Measurements from ENCODE around the gene MARK1.
"Not testable (repeated sequence)": the region's sequence is repeated elsewhere in the genome, so short reads cannot be mapped to it uniquely, and the experiment has no call there.

MARK1 gene

DNA sequence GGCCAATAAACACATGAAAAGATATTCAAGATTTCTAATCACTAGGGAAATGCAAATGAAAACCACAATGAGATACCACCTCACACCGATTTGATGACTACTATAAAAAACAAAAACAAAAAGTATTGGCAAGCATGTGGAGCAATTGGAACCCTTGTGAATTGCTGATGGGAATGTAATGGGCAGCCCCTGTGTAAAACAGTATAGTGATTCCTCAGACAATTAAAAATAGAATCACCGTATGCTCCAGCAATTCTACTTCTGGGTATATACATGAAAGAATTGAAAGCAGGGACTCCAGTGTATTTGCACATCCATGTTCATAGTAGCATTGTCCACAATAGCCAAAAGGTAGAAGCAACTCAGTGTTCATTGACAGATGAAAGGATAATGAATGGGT, 149.3 kb downstream of the MARK1 start:
- DNase-seq (ENCODE audit: insufficient read length, low spot score) (no peak), FAIRE-seq (no peak)
- TF ChIP-seq, protein P1, sequence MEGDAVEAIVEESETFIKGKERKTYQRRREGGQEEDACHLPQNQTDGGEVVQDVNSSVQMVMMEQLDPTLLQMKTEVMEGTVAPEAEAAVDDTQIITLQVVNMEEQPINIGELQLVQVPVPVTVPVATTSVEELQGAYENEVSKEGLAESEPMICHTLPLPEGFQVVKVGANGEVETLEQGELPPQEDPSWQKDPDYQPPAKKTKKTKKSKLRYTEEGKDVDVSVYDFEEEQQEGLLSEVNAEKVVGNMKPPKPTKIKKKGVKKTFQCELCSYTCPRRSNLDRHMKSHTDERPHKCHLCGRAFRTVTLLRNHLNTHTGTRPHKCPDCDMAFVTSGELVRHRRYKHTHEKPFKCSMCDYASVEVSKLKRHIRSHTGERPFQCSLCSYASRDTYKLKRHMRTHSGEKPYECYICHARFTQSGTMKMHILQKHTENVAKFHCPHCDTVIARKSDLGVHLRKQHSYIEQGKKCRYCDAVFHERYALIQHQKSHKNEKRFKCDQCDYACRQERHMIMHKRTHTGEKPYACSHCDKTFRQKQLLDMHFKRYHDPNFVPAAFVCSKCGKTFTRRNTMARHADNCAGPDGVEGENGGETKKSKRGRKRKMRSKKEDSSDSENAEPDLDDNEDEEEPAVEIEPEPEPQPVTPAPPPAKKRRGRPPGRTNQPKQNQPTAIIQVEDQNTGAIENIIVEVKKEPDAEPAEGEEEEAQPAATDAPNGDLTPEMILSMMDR (IDR thresholded peaks at IDR 0.05; ENCODE audit: insufficient read depth, missing control alignments), result no peak

DNA sequence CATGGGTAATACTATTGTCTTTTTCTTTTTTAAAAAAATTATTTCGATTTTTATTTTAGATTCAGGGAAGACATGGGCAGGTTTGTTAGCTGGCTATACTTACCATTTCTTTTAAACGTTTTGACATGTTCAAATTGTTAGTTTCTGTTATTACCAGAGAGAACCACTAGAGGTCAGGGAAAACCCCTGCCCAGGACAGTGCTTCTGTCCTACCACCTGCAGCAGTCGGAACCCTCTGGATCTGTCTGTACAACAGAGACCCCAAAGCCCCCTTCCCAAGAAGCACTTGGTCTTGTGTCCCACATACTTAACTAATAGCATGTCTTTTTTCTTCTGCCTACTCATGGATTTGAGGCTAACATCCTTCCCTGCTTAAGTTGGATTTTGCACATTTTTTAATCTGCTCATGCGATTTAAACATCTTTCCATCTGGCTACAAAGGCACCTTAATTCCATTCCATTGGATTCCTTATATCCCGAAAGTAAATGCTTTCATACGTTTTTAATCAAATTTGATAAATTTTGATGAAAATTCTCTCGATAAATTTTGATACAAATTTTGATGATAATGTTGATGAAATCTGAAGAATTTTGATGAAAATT, 152.2 kb downstream of the MARK1 start:
- TF ChIP-seq, protein P1 (IDR thresholded peaks at IDR 0.05; ENCODE audit: insufficient read depth, missing control alignments), result peak; percentile 82
- DNase-seq (ENCODE audit: insufficient read length, low spot score) (no peak), FAIRE-seq (peak; percentile 100)

DNA sequence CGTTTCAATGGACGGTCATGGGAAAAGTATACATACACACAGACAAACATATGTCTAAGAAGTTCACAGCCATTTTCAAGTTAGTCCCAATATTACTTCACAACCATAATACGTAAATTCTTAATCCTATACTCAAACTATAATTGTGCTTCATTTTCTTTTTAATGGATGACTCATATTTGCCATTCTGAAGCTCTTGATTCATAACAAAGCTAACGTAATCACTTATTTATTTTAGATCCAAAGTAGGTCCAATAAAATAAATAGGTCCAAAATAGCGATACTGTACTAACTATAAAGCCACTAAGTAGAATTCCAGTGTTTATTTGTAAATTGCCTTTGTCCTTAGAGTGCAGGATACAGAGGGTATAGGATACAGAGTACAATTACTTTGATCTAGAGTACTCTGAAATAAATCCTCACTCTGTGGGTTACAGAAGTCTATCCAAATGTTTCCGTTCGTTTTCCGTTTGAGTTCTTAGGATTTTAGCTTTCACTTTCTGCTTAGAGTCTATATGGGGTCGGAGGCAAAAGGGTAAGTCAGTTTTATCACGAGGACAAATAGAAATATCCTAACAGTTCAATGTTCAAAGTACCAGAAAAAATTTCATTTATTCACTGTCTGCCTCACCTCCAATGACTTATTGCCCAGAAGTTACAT, 153.4 kb downstream of the MARK1 start:
- TF ChIP-seq, protein P1 (IDR thresholded peaks at IDR 0.05; ENCODE audit: insufficient read depth, missing control alignments), result no peak
- FAIRE-seq (peak; percentile 83), DNase-seq (ENCODE audit: insufficient read length, low spot score) (no peak)

DNA sequence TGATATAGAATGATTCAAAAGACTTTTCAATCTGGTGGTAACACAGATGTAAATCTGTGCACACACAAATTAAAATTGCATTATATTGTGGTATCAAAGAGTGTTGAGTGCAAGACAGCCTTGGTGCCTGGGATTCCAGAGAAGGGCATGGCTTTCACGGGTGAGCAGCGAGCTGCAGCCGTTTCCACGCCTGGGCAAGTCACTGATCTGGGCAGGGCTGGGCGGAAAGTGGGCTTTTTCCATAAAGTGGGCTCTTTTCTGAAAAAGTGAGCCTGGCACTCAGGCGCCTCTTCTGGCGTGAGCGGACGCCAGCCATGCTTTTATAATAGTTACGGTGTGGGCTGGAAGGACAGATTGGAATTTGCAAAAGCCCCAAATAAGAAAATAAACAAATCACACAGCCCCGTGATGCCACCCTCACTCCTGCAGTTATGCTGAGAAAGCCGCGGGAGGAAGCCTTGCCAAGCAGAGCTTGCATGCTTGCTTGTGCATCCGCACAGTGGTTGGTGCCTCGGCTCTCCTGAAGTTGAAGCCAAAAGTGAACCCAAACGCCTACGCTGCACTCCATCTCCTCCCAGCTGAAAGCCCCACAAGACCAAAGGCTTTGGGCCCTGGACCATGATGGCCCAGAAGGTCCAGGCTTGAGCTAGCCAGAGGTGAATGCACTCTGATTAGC, 155.1 kb downstream of the MARK1 start:
- TF ChIP-seq, protein P1 (IDR thresholded peaks at IDR 0.05; ENCODE audit: insufficient read depth, missing control alignments), result no peak
- DNase-seq (ENCODE audit: insufficient read length, low spot score) (no peak), FAIRE-seq (no peak)

DNA sequence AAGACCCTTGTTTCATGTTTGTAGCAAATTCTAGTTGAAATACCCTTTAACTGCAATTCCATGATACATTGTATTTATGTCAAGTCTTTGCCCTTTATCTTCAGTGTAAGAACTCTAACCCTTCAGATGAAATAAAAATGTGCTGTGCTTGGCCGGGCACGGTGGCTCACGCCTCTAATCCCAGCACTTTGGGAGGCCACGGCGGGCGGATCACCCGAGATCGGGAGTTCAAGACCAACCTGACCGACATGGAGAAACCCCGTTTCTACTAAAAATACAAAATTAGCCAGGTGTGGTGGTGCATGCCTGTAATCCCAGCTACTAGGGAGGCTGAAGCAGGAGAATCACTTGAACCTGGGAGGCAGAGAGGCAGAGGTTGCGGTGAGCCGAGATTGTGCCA, 155.8 kb downstream of the MARK1 start:
- FAIRE-seq; DNase-seq (ENCODE audit: insufficient read length, low spot score): not testable (repeated sequence)

DNA sequence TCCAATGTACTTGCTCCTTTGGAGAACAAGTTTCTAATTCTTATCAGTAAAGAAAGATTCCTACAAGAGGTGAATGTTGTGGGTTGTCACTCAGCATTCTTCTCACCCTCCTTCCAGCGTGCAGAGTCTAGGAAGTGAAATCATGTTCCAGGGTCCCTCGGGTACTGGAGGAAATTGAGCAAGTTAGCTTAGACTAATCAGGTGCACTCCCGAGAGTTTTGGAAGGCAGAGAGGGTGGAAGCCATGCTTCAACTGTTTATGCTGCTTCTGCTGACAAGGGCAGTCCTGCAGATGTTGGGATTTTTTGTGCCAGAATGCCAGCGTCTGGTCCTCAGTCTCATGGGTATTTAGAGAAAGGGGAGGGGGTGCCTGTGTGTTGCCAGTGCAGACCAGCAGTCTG, 157.0 kb downstream of the MARK1 start:
- DNase-seq (ENCODE audit: insufficient read length, low spot score) (no peak), FAIRE-seq (no peak)
- TF ChIP-seq, protein P1 (IDR thresholded peaks at IDR 0.05; ENCODE audit: insufficient read depth, missing control alignments), result no peak

DNA sequence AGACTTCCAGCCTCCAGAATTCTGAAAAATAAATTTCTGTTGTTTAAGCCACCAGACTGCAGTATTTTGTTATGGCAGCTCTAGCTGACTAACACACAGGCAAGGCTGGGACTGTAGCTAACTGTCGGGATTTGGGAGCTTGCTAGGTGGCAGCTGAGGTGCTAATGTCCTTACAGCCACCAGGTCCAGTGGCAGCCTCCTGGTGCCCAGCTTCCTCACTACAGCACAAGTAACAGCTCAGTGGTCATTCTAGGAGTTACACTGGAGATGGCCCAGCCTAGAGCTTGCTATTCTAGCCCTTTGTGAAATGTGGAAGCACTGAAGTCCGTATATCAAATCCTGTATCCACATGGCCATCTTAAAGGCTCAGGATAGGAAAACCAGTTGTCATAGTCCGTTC, 157.9 kb downstream of the MARK1 start:
- FAIRE-seq (no peak), DNase-seq (ENCODE audit: insufficient read length, low spot score) (no peak)
- TF ChIP-seq, protein P1 (IDR thresholded peaks at IDR 0.05; ENCODE audit: insufficient read depth, missing control alignments), result no peak

Measured in D721Med (cell line).